ENCODE data around the gene PTPN23. TPM values are rescaled to one million over a fixed set of nuclear protein-coding genes. Genes with fewer than 3 reads are reported as not detected.

Gene PTPN23
- polyA plus RNA-seq, 1 donor from 2014 or later: 36.2 TPM

GRCh38 chr3:47443611-47443995, 62.8 kb downstream of the PTPN23 start:
- no peaks in the 10 kb centered on the region for H3F3A ChIP-seq (ENCODE audit: insufficient read depth, low read length, poor library complexity, severe bottlenecking)
- no peaks in the 10 kb centered on the region for H3K79me2 ChIP-seq (replicated peaks; ENCODE audit: insufficient read depth, low read length)
- no peaks in the 10 kb centered on the region for H3K27me3 ChIP-seq (ENCODE audit: insufficient read depth, low read depth, low read length)
- H3K9me2 ChIP-seq (ENCODE audit: insufficient read depth, low read length): no peaks in the 10 kb centered on the region
- H2AFZ ChIP-seq (ENCODE audit: low read depth, low read length): no peak overlapping the region
- no peaks in the 10 kb centered on the region for H4K20me1 ChIP-seq (ENCODE audit: insufficient read depth)
- no peak overlapping the region for H3K4me2 ChIP-seq (ENCODE audit: low read length)
- H3K4me3 ChIP-seq (ENCODE audit: low read length): no peak overlapping the region
- no peak overlapping the region for H3K9ac ChIP-seq (ENCODE audit: low read length)
- no peak overlapping the region for H3K27ac ChIP-seq (ENCODE audit: low read length)
- H3K36me3 ChIP-seq (ENCODE audit: insufficient read depth, low read length): no peaks in the 10 kb centered on the region
- H3K9me3 ChIP-seq (ENCODE audit: low read length): no peaks in the 10 kb centered on the region
- TF ChIP-seq TAF1 (IDR thresholded peaks at IDR 0.05; ENCODE audit: low read depth) (no peak), REST (IDR thresholded peaks at IDR 0.05; ENCODE audit: borderline replicate concordance) (no peak), RAD21 (conservative IDR thresholded peaks at IDR 0.05) (no peak), POLR2AphosphoS5 (IDR thresholded peaks at IDR 0.05) (no peak), EP300 (conservative IDR thresholded peaks at IDR 0.05; ENCODE audit: poor library complexity, severe bottlenecking) (no peak), EZH2 (IDR thresholded peaks at IDR 0.05; ENCODE audit: borderline replicate concordance, insufficient read depth, low read length, poor library complexity, severe bottlenecking) (no peak), CTCF (IDR thresholded peaks at IDR 0.05; ENCODE audit: poor library complexity, severe bottlenecking) (no peak), MXI1 (conservative IDR thresholded peaks at IDR 0.05; ENCODE audit: poor library complexity, severe bottlenecking) (no peak), SMC3 (conservative IDR thresholded peaks at IDR 0.05; ENCODE audit: poor library complexity) (no peak)

- TF ChIP-seq RAD21 (conservative IDR thresholded peaks at IDR 0.05) (no peak), TAF1 (IDR thresholded peaks at IDR 0.05; ENCODE audit: low read depth) (no peak), MXI1 (conservative IDR thresholded peaks at IDR 0.05; ENCODE audit: poor library complexity, severe bottlenecking) (no peak), SMC3 (conservative IDR thresholded peaks at IDR 0.05; ENCODE audit: poor library complexity) (no peak), REST (IDR thresholded peaks at IDR 0.05; ENCODE audit: borderline replicate concordance) (no peak), EP300 (conservative IDR thresholded peaks at IDR 0.05; ENCODE audit: poor library complexity, severe bottlenecking) (no peak), POLR2AphosphoS5 (IDR thresholded peaks at IDR 0.05) (no peak)
- no peak overlapping the region for H3K4me3 ChIP-seq (ENCODE audit: low read length)
- no peak overlapping the region for H3K4me2 ChIP-seq (ENCODE audit: low read length)
- no peaks in the 10 kb centered on the region for H3K79me2 ChIP-seq (replicated peaks; ENCODE audit: insufficient read depth, low read length)
- no peak overlapping the region for H2AFZ ChIP-seq (ENCODE audit: low read depth, low read length)
- H3K27me3 ChIP-seq (ENCODE audit: insufficient read depth, low read depth, low read length): no peaks in the 10 kb centered on the region
- no peak overlapping the region for H3K9ac ChIP-seq (ENCODE audit: low read length)
- H3K36me3 ChIP-seq (ENCODE audit: insufficient read depth, low read length): no peaks in the 10 kb centered on the region
- no peaks in the 10 kb centered on the region for H3K9me3 ChIP-seq (ENCODE audit: low read length)
- no peaks in the 10 kb centered on the region for H3F3A ChIP-seq (ENCODE audit: insufficient read depth, low read length, poor library complexity, severe bottlenecking)
- H3K9me2 ChIP-seq (ENCODE audit: insufficient read depth, low read length): no peaks in the 10 kb centered on the region
- H3K27ac ChIP-seq (ENCODE audit: low read length): no peak overlapping the region
- no peaks in the 10 kb centered on the region for H4K20me1 ChIP-seq (ENCODE audit: insufficient read depth)
Measured at GRCh38 chr3:47444103-47444502, 63.3 kb downstream of the PTPN23 start.

Data from neural cell (in vitro differentiated cells).